Lower leg skin (tissue), 4 donors: ENCODE data around the gene LSMEM2. TPM values are rescaled to one million over a fixed set of nuclear protein-coding genes. Genes with fewer than 3 reads are reported as not detected.
A peak's percentile ranks its signal among the peaks of the same experiment; 100 is the strongest.

ENCODE experiments used
- DNase-seq, 2 donors: peaks; one replicate each; pipeline ENCODE4 v3.0.0-alpha.2; 2019; ENCODE audit warnings: low spot score in 2 of 2
- H3K4me3 ChIP-seq: fragments of 200-600 bp; sonication (generic); 2 replicates; pipeline ENCODE4 v1.5.1; 2017; ENCODE audit warnings: mild to moderate bottlenecking, low read depth; ENCODE audit not compliant: poor library complexity, severe bottlenecking
- CTCF ChIP-seq, 3 donors: fragments of 450-650 bp; IDR thresholded peaks; one replicate each; pipeline ENCODE4 v1.5.1; 2016; ENCODE audit warnings: antibody characterized with exemption in 3 of 3, mild to moderate bottlenecking in 3 of 3, moderate library complexity in 2 of 3
- POLR2A ChIP-seq, 2 donors: fragments of 450-650 bp; IDR thresholded peaks; one replicate each; pipeline ENCODE4 v1.6.1; 2016 to 2017; ENCODE audit warnings: antibody characterized with exemption in 2 of 2, mild to moderate bottlenecking in 1 of 2, moderate library complexity in 1 of 2
- WGBS, 2 donors: methylation state at CpG; one replicate each; pipeline ENCODE4 v1.1.5; 2018; 5-methylcytosine and 5-hydroxymethylcytosine counted together
- intact Hi-C: fragments of 100-400 bp; cut with DNase I; formaldehyde crosslinking; loops from one replicate; pipeline ENCODE4 v1.15.0; 2023; ENCODE audit warnings: low total_unique reads
- total RNA-seq, 4 donors: library from RNA; depleted of rRNA; stranded (reverse); fragments of >200 nt; gene quantifications; one replicate each; pipeline ENCODE4 v1.1.0, GENCODE V29; 2016

The LSMEM2 gene
- total RNA-seq, 4 donors from 2014 or later: 0.37 to 0.62 TPM; not detected in 2

GRCh38 chr3:50319181-50319893, 40.5 kb downstream of the LSMEM2 start:
- no peak for DNase-seq
- WGBS, 2 donors: 83 to 88% methylated on average over 16 of the region's 16 CpGs
- intact Hi-C loops: no loop called here
- TF ChIP-seq POLR2A (IDR thresholded peaks at IDR 0.05) (no peak), CTCF (IDR thresholded peaks at IDR 0.05) (no peak)
- H3K4me3 ChIP-seq: no peak overlapping the region

GRCh38 chr3:50319894-50320625, 41.2 kb downstream of the LSMEM2 start:
- H3K4me3 ChIP-seq: peak overlapping the region; percentile 42
- WGBS, 2 donors: 77% methylated on average over 28 of the region's 29 CpGs
- no peak for TF ChIP-seq POLR2A (IDR thresholded peaks at IDR 0.05)
- TF ChIP-seq CTCF (IDR thresholded peaks at IDR 0.05): no peak
- intact Hi-C loops: no loop called here
- peak in 1 of 2 donors; percentile 18 for DNase-seq

GRCh38 chr3:50320853-50321335, 42.0 kb downstream of the LSMEM2 start:
- peak in 1 of 2 donors; percentile 94 for DNase-seq
- TF ChIP-seq POLR2A (IDR thresholded peaks at IDR 0.05): no peak
- no peak for TF ChIP-seq CTCF (IDR thresholded peaks at IDR 0.05)
- intact Hi-C loops: no loop called here

GRCh38 chr3:50321336-50322114, 42.6 kb downstream of the LSMEM2 start:
- peak overlapping the region; percentile 42 for H3K4me3 ChIP-seq
- DNase-seq: peak; percentile 84 to 97
- TF ChIP-seq POLR2A (IDR thresholded peaks at IDR 0.05) (no peak), CTCF (IDR thresholded peaks at IDR 0.05) (no peak)
- intact Hi-C loops: no loop called here
- 2 to 5% methylated on average over 40 to 46 of the region's 59 CpGs for whole genome bisulfite sequencing, 2 donors

More at GRCh38 chr3:50320853-50321335, 42.0 kb downstream of the LSMEM2 start:
- 0% methylated on average over 7 to 19 of the region's 45 CpGs for WGBS, 2 donors
- peak overlapping the region; percentile 42 for H3K4me3 ChIP-seq

- peak in 1 of 2 donors; percentile 32 for DNase-seq
- WGBS, 2 donors: 12 to 19% methylated on average over 6 to 12 of the region's 14 CpGs
Measured at GRCh38 chr3:50322115-50322385, 43.2 kb downstream of the LSMEM2 start.

More at GRCh38 chr3:50322115-50322385, 43.2 kb downstream of the LSMEM2 start:
- peak overlapping the region; percentile 42 for H3K4me3 ChIP-seq
- intact Hi-C loops: no loop called here
- TF ChIP-seq POLR2A (IDR thresholded peaks at IDR 0.05) (no peak), CTCF (IDR thresholded peaks at IDR 0.05) (no peak)
